22Rv1 (cell line): ENCODE measurements around the gene EBF3.

Experiments used
- ZFX ChIP-seq: fragments of 450-650 bp; IDR thresholded peaks from 2 replicates; pipeline ENCODE4 v1.6.1; 2017; ENCODE audit warnings: antibody characterized with exemption, borderline replicate concordance
- TF ChIP-seq, protein P1 (sequence below): fragments of 450-650 bp; IDR thresholded peaks from 2 replicates; pipeline ENCODE4 v1.5.1; 2017; ENCODE audit warnings: mild to moderate bottlenecking

DNA sequence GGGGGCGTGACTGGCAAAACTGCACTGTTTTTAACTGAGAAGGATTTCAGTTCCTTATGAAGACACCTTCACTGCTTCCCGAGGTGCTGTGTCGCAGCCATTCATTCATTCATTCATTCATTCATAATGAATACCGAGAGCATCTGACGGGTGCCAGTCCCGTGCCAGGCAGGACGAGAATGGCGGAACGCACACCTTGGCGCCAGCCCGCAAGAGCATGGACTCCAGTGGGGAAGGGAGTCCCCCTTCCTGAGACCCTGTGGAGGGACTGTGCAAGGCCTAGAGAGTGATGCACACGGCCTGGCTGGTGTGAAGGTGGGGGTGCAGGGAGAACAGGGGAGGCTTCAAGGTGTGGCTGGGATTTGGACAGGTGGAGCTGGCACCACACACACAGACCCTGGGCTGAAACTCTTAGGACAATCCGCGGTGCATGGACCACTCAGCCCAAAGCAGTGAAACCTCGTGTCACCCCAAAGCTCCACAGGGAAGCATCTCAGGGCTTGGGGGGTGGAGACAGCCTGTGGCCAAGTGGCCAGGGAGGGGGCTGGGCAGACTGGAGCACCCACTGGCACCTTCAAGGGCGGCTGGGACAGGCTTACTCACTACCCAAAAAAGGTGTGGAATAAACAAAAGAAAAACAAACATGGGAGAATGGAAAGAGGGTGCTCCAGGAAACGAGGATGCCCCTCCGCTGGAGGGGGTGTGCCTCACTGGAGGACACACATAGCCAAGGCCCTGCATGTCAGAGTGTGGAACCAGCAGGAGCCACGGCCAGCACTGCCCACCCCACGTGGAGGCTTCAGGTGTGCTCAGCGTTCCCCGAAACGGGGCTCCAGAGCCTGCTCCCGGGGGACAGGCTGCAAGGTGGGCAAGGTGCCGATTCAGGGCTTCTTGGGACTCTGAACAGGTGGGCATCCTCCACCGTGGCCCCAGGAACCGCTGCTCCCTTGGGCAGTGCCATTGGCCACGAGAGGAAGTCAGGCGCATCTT lies 37.7 kb downstream of the EBF3 start:
- TF ChIP-seq, protein P1, sequence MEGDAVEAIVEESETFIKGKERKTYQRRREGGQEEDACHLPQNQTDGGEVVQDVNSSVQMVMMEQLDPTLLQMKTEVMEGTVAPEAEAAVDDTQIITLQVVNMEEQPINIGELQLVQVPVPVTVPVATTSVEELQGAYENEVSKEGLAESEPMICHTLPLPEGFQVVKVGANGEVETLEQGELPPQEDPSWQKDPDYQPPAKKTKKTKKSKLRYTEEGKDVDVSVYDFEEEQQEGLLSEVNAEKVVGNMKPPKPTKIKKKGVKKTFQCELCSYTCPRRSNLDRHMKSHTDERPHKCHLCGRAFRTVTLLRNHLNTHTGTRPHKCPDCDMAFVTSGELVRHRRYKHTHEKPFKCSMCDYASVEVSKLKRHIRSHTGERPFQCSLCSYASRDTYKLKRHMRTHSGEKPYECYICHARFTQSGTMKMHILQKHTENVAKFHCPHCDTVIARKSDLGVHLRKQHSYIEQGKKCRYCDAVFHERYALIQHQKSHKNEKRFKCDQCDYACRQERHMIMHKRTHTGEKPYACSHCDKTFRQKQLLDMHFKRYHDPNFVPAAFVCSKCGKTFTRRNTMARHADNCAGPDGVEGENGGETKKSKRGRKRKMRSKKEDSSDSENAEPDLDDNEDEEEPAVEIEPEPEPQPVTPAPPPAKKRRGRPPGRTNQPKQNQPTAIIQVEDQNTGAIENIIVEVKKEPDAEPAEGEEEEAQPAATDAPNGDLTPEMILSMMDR, result no peak
- TF ChIP-seq ZFX, result no peak
